ENCODE measurements around the gene CEP131.

Gene CEP131

DNA sequence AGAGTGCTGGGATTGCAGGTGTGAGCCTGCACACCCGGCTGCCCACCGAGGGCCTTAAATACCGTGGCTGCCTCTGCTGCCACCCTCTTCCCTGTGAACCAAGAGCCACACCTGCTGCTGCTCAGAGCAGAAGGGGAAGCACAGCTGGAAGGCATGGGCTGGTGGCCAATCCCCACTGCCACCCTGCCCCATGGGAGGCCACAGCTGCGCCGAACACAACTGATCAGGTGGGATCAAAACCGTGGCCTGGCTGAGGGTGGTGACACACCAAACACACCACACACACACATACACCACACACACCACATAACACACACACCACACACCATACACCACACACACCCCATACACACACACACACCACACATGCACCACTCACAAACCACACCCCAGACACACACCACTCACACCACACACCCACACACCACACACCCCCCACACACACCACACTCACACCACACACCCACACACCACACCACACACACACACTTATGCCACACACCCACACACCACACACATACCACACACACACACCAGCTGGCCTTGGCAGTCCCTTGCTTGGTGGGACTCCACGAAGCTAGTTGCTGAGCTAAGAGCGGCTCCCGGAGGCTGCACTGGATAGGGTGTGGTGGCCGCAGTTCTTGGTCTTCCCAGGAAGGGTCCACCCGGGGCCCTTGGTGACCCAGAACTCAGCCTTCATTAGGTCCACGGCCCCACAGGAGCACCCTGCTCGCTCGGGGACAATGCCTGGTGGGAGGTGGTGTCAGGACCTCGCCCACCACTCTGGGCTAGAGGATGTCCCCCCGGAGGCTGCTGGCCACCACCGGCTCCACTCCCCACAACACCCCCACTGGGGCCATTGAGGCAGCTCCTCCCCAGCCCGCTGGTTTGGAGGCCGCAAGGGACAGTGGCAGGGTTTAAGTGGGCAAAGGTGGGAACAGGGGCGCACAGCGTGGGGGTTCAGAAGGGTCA is 14.9 kb downstream of the CEP131 start:
- H3K4me3 ChIP-seq (ENCODE audit: control insufficient read depth, low read depth, low read length): no peak overlapping the region
- TF ChIP-seq, protein P1, sequence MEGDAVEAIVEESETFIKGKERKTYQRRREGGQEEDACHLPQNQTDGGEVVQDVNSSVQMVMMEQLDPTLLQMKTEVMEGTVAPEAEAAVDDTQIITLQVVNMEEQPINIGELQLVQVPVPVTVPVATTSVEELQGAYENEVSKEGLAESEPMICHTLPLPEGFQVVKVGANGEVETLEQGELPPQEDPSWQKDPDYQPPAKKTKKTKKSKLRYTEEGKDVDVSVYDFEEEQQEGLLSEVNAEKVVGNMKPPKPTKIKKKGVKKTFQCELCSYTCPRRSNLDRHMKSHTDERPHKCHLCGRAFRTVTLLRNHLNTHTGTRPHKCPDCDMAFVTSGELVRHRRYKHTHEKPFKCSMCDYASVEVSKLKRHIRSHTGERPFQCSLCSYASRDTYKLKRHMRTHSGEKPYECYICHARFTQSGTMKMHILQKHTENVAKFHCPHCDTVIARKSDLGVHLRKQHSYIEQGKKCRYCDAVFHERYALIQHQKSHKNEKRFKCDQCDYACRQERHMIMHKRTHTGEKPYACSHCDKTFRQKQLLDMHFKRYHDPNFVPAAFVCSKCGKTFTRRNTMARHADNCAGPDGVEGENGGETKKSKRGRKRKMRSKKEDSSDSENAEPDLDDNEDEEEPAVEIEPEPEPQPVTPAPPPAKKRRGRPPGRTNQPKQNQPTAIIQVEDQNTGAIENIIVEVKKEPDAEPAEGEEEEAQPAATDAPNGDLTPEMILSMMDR (conservative IDR thresholded peaks at IDR 0.05; ENCODE audit: control insufficient read depth, insufficient read depth, low read depth, low read length): no peak
- DNase-seq (ENCODE audit: low read depth): no peak

DNA sequence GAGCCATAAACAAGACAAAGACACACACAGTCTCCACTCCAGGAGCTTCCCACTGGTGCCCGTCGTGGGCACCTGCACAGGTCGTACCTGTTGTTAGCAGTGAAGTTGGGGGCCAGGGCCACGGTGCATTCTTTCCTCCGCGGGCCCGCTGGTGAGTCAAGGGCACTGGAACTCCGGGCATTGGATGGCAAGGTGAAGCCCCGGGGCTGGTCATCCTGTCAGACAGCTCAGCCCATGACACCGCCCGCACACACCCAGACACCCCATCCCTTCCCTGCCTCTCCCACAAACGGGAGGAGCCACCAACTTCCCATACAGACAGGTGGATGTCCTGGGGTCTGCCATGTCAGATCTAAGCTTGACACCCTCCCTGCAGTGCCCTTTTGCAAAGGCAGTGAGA is 16.1 kb downstream of the CEP131 start:
- H3K4me3 ChIP-seq (ENCODE audit: control insufficient read depth, low read depth, low read length): no peak overlapping the region
- no peak for DNase-seq (ENCODE audit: low read depth)
- TF ChIP-seq, protein P1 (conservative IDR thresholded peaks at IDR 0.05; ENCODE audit: control insufficient read depth, insufficient read depth, low read depth, low read length): no peak

DNA sequence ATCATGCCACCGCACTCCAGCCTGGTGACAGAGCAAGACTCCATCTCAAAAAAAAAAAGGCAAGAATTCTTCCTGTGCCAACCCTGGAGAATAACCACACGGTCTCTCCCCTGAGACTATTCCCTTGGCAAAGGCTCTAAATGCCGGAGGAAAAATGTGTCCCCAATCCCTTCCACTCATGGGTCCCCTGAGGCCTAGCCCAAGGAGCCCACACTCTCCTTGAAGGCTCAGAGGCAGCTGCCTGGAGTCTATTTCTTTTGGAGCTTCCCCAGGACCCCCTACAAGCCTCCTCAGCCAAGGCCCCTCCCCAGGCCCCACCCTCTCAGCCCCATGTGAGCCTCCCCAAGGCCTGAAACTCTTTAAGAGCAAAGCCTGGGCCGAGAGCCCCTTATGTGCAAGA is 16.6 kb downstream of the CEP131 start:
- TF ChIP-seq, protein P1 (conservative IDR thresholded peaks at IDR 0.05; ENCODE audit: control insufficient read depth, insufficient read depth, low read depth, low read length): no peak
- DNase-seq (ENCODE audit: low read depth): no peak
- no peak overlapping the region for H3K4me3 ChIP-seq (ENCODE audit: control insufficient read depth, low read depth, low read length)

DNA sequence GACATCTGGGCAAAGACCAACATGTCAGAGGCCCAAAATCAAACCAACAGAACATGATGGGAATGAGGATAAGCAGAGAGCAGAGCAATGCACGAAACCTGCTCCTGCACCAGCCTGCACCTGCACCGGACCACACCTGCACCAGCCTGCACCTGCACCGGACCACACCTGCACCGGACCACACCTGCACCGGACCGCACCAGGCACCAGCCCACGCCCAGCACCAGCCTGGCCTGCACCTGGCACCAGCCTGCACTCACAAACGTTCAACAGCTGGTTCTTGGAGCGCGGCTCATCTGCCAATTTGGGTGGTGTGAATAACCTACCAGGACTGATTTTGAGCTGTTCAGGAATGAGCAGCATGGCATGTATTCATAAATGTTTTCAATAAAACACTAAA is 18.2 kb downstream of the CEP131 start:
- DNase-seq (ENCODE audit: low read depth): no peak
- TF ChIP-seq, protein P1 (conservative IDR thresholded peaks at IDR 0.05; ENCODE audit: control insufficient read depth, insufficient read depth, low read depth, low read length): no peak
- H3K4me3 ChIP-seq (ENCODE audit: control insufficient read depth, low read depth, low read length): no peak overlapping the region

DNA sequence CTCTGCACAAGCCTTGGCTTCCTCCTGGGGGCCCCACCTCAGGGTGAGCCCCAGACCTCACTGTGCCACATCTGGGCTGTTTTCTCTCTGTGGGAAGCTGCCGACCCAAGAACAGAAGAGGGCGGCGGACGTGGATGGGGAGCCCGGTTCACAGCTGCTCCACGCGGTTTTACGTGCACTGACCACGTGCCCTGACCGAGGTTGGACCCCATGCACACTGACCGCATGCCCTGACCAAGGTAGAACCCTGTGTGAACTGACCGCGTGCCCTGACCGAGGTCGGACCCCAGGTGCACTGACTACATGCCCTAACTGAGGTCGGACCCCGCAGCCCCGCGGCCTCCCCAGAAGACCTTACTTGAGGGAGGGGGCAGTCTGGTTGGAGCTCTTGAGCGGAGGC is 19.6 kb downstream of the CEP131 start:
- no peak for DNase-seq (ENCODE audit: low read depth)
- no peak overlapping the region for H3K4me3 ChIP-seq (ENCODE audit: control insufficient read depth, low read depth, low read length)
- TF ChIP-seq, protein P1 (conservative IDR thresholded peaks at IDR 0.05; ENCODE audit: control insufficient read depth, insufficient read depth, low read depth, low read length): no peak

DNA sequence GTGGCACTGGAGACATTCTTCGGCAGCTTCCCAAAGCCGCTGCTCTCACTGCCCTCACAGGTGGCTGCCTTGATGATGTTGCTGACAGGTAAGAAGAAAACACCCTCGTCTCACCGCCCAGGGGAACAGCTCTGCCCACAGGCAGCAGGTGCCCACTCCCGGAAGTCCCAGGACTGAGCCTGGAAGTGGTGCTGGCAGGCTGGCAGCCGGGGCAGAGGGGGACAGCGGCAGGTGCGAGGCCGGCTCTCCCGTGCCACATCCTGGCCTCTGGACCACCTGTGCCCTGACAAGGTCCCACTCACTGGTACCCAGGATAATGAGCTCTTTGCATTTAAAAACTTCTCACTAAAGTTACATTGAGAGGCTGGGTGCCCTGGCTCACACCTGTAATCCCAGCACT is 20.4 kb downstream of the CEP131 start:
- H3K4me3 ChIP-seq (ENCODE audit: control insufficient read depth, low read depth, low read length): no peak overlapping the region
- TF ChIP-seq, protein P1 (conservative IDR thresholded peaks at IDR 0.05; ENCODE audit: control insufficient read depth, insufficient read depth, low read depth, low read length): no peak
- DNase-seq (ENCODE audit: low read depth): no peak

All from fibroblast of mammary gland (primary cell).